T-cell (primary cell): ENCODE measurements around the gene SRRM1. TPM values are rescaled to one million over a fixed set of nuclear protein-coding genes. Genes with fewer than 3 reads are reported as not detected.
"Not testable (repeated sequence)": the region's sequence is repeated elsewhere in the genome, so short reads cannot be mapped to it uniquely, and the experiment has no call there.

ENCODE experiments used
- ATAC-seq, 4 experiments: fragments of 200-7000 bp in 3 of 4; fragments of 150-1000 bp in 1 of 4; cut with Tn5 transposase; replicated peaks in 1 of 4; 1 replicate in 3 of 4; 2 replicates in 1 of 4; pipeline ENCODE4 v1.10.0; 2021; ENCODE audit warnings: moderate library complexity in 3 of 4, mild to moderate bottlenecking in 2 of 4, moderate number of reproducible peaks in 1 of 4
- CTCF ChIA-PET, 2 donors: fragments of 300-600 bp; sonication (Branson Sonifier 250); formaldehyde crosslinking; loops; one replicate each; lab custom pipeline; 2022; ENCODE audit warnings: antibody characterized with exemption in 2 of 2; lab: Charles Lee
- POLR2A ChIA-PET, 2 donors: fragments of 300-600 bp; sonication (Branson Sonifier 250); formaldehyde crosslinking; loops; one replicate each; lab custom pipeline; 2022; ENCODE audit warnings: antibody characterized with exemption in 2 of 2; lab: Charles Lee
- DNase-seq, 35 experiments: peaks; one replicate each; pipeline versions ENCODE4 v3.0.0 to v3.0.0-alpha.2; 2013 to 2023
- H3K27ac ChIP-seq: one replicate; pipeline ENCODE4 v1.5.1; 2013; ENCODE audit warnings: low read length
- H3K27me3 ChIP-seq, 2 experiments: replicated peaks in 1 of 2; 1 replicate in 1 of 2; 2 replicates in 1 of 2; pipeline versions ENCODE4 v1.6.1 to v1.7.0; 2013; ENCODE audit warnings: low read length in 1 of 2, mixed read lengths in 1 of 2; ENCODE audit not compliant: control insufficient read depth in 2 of 2, insufficient read depth in 2 of 2; ENCODE audit errors: extremely low read depth in 1 of 2
- H3K36me3 ChIP-seq, 2 donors: 1 replicate in 1 of 2; 2 replicates in 1 of 2; pipeline versions ENCODE4 v1.6.1 to v1.7.0; 2013; ENCODE audit warnings: low read length in 1 of 2; ENCODE audit not compliant: control insufficient read depth in 2 of 2, insufficient read depth in 1 of 2; ENCODE audit errors: extremely low read depth in 1 of 2
- H3K4me1 ChIP-seq, 2 experiments: 1 replicate in 1 of 2; 2 replicates in 1 of 2; pipeline versions ENCODE4 v1.6.1 to v1.7.0; 2013; ENCODE audit warnings: low read length in 2 of 2, mixed read lengths in 1 of 2; ENCODE audit not compliant: insufficient read depth in 2 of 2, control insufficient read depth in 1 of 2; ENCODE audit errors: extremely low read depth in 1 of 2
- H3K4me3 ChIP-seq, 2 donors: 1 replicate in 1 of 2; 2 replicates in 1 of 2; pipeline versions ENCODE4 v1.5.1 to v1.7.0; 2013; ENCODE audit warnings: mild to moderate bottlenecking in 2 of 2, low read length in 1 of 2, moderate library complexity in 1 of 2; ENCODE audit not compliant: control insufficient read depth in 1 of 2; ENCODE audit errors: extremely low read depth in 1 of 2
- H3K9me3 ChIP-seq: 2 replicates; pipeline ENCODE4 v1.7.0; 2013
- H3K27ac Mint-ChIP-seq, 2 donors: one replicate each; pipeline ENCODE4 v1.8.0; 2020 to 2021; ENCODE audit warnings: mild to moderate bottlenecking in 2 of 2, mixed read lengths in 2 of 2
- H3K27me3 Mint-ChIP-seq, 2 donors: one replicate each; pipeline ENCODE4 v1.8.0; 2021 to 2022; ENCODE audit warnings: mixed read lengths in 2 of 2
- H3K36me3 Mint-ChIP-seq: one replicate; pipeline ENCODE4 v1.8.0; 2021; ENCODE audit warnings: mixed read lengths
- H3K4me1 Mint-ChIP-seq, 3 donors: one replicate each; pipeline ENCODE4 v1.8.0; 2020 to 2022; ENCODE audit warnings: mixed read lengths in 3 of 3, mild to moderate bottlenecking in 1 of 3
- H3K4me3 Mint-ChIP-seq, 3 donors: one replicate each; pipeline ENCODE4 v1.8.0; 2020 to 2022; ENCODE audit warnings: mild to moderate bottlenecking in 3 of 3, mixed read lengths in 3 of 3, moderate library complexity in 3 of 3
- H3K9me3 Mint-ChIP-seq, 3 donors: one replicate each; pipeline ENCODE4 v1.8.0; 2020 to 2022; ENCODE audit warnings: mixed read lengths in 3 of 3
- WGBS: methylation state at CpG from one replicate; pipeline ENCODE4 v1.1.5; 2013; ENCODE audit warnings: missing lambda C conversion rate; ENCODE audit not compliant: insufficient coverage; 5-methylcytosine and 5-hydroxymethylcytosine counted together
- total RNA-seq, 35 experiments: library from RNA in 6 of 35; stranded (reverse) in 6 of 35; fragments of 120-200 nt in 1 of 35; gene quantifications; one replicate each; pipeline versions ENCODE4 v1.2.1 to v1.2.4 and lab custom pipeline; 2013 to 2026

SRRM1 gene
- total RNA-seq, 5 donors from 2014 or later (not counting 1 experiment from before 2014, with no cell fraction given), result 158 to 303 (median 181) TPM

DNA sequence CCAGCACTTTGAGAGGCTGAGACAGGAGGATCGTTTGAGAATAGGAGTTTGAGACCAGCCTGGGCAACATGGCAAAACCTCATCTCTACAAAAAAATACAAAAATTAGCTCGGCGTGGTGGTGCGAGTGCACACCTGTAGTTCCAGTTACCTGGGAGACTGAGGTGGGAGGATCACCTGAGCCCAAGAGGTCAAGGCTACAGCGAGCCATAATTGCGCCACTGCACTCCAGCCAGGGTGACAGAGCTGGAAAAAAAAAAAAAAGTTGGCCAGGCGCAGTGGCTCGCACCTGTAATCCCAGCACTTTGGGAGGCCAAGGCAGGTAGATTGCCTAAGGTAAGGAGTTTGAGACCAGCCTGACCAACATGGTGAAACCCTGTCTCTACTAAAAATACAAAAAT lies 55.2 kb downstream of the SRRM1 start:
- H3K4me3 ChIP-seq, DNase-seq, ATAC-seq, H3K27ac ChIP-seq, H3K4me3 Mint-ChIP-seq, H3K27ac Mint-ChIP-seq, H3K36me3 ChIP-seq, H3K36me3 Mint-ChIP-seq, H3K27me3 Mint-ChIP-seq, H3K9me3 Mint-ChIP-seq, H3K9me3 ChIP-seq, POLR2A ChIA-PET: not testable (repeated sequence)
- CTCF ChIA-PET, result interaction anchor here in 1 of 2 donors (0.6 to 1.1 kb wide), 4 partner anchors 9 to 137 kb away, joined by 3 to 6 read pairs (median 4); no protein-coding TSS in a partner anchor
- WGBS, result 88% methylated on average over 3 of the region's 8 CpGs
- Histone ChIP-seq H3K27me3 (peaks cover 0 to 27% of the 10 kb centered on the region in 2 experiments), H3K4me1 (peaks cover 0 to 13% of the 10 kb centered on the region in 2 experiments)
- H3K4me1 Mint-ChIP-seq, result peaks cover 0 to 18% (median 3%) of the 10 kb centered on the region in 3 donors

DNA sequence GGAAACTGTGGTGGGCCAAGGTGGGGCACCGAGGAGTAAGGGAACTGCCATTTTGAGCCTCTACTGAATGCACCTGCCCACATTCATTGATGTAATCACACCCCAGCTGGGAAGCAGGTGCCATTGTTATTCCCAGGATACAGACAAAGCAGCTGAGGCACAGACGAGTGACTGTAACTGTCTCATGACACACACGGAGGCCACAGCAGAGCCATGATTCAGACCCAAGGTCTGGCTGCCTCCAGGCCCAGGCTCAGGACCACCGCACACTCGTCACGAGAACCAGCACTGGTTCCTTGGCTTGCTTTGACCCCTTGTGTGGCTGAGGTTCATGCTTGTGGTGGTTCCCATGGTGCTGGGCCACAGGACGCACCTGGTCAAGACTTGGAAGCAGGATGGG lies 56.5 kb downstream of the SRRM1 start:
- WGBS, result 84% methylated on average over 7 of the region's 7 CpGs
- Histone ChIP-seq H3K4me1 (peaks cover 0 to 11% of the 10 kb centered on the region in 2 experiments), H3K9me3 (no peaks in the 10 kb centered on the region), H3K27me3 (peaks cover 0 to 27% of the 10 kb centered on the region in 2 experiments), H3K27ac (no peak overlapping the region), H3K36me3 (no peaks in the 10 kb centered on the region), H3K4me3 (no peak overlapping the region)
- Mint-ChIP-seq H3K4me1 (peaks cover 0 to 10% (median 1%) of the 10 kb centered on the region in 3 donors), H3K27ac (no peak overlapping the region), H3K27me3 (peaks cover 0 to 9% of the 10 kb centered on the region in 2 donors), H3K9me3 (no peaks in the 10 kb centered on the region), H3K36me3 (no peaks in the 10 kb centered on the region), H3K4me3 (no peak overlapping the region)
- ATAC-seq (no peak), DNase-seq (no peak)
- POLR2A ChIA-PET, result interaction anchor here in 1 of 2 donors (0.6 kb wide), 1 partner anchor 126 kb away, joined by 3 read pairs; no protein-coding TSS in a partner anchor
- CTCF ChIA-PET, result interaction anchor here in 1 of 2 donors (0.6 kb wide), 1 partner anchor 45 kb away, joined by 3 read pairs; no protein-coding TSS in a partner anchor

DNA sequence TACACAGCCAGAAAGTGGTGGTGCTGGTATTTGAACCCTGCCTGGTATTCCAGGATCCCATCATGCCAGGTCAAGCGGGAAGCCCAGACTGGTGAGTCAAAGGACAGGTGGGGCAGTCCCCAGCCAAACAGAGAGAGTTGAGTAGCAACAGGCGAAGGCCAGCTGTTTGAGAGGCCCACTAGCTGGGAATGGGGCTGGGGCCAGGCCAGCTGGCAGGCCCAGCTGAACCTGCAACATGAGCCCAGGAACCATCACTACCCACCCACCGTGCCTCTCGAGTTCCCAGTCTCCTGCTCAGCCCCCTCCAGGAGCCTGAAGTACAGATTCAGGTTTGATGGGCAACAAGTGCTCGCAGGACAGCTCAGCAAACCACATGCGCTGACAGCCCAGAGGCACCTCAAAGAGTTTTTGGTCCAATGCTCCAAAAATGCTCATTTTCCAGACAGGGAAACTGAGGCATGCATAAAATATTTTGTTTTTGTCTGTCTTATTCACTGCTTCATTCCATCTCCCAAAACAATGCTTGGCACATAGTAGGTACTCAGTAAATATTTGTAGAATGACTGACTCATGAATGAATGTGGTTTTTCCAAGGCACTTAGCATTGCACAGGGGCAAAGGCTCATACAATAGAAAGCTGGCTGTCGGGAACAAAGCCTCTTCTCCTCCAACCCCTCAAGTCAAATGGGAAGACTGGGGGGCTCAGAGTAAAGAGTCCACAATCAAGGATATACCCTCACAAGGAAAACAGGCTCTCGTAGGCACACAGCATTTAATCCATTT lies 59.6 kb downstream of the SRRM1 start:
- Mint-ChIP-seq H3K4me1 (peaks cover 8 to 12% (median 8%) of the 10 kb centered on the region in 3 donors), H3K36me3 (no peaks in the 10 kb centered on the region), H3K9me3 (no peaks in the 10 kb centered on the region), H3K27ac (no peak overlapping the region), H3K4me3 (no peak overlapping the region), H3K27me3 (peaks cover 0 to 9% of the 10 kb centered on the region in 2 donors)
- ChIA-PET CTCF (no interaction called here), POLR2A (no interaction called here)
- Histone ChIP-seq H3K9me3 (no peaks in the 10 kb centered on the region), H3K4me1 (peaks cover 0 to 4% of the 10 kb centered on the region in 2 experiments), H3K4me3 (no peak overlapping the region), H3K36me3 (no peaks in the 10 kb centered on the region), H3K27ac (no peak overlapping the region), H3K27me3 (peaks cover 0 to 24% of the 10 kb centered on the region in 2 experiments)
- 93% methylated on average over 6 of the region's 8 CpGs for WGBS
- no peak for DNase-seq
- ATAC-seq, result no peak

DNA sequence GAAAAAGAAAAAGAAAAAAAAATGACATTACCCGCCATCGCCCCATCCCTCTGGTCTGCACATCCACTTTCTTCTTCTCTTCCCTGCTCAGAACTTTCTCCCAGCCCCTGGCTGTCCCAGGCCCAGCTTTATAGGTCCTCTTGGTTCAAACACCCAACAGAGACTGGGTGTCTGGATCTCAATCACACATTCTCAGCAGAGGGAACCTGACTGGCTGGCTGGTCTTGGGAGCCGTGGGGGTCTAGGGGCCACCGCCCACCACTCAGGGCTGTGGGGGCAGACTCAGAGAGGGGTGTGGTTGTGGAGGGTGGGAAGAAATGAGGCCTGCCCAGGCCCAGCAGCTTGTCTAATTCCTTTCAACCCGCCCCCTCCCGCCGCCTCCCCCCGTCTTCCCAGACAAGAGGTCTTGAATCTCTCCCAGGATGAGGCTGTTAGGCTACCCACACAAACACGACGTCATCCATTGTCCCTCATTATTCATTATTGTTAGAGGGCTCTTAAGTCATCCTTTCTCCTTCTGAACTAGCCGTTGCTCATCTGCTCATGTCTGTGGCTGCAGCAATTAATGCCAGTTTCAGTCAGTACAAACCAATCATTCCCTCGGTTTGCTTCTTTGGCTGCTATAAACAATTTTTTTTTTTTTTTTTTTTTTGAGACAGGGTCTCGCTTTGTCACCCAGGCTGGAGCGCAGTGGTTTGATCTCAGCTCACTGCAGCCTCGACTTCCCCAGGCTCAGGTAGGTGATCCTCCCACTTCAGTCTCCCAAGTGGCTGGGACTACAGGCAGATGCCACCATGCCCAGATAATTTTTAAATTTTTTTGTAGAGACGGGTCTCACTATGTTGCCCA lies 61.5 kb downstream of the SRRM1 start:
- no peak overlapping the region for H3K4me3 Mint-ChIP-seq
- H3K27me3 ChIP-seq, result peaks cover 0 to 16% of the 10 kb centered on the region in 2 experiments
- ATAC-seq, result no peak

DNA sequence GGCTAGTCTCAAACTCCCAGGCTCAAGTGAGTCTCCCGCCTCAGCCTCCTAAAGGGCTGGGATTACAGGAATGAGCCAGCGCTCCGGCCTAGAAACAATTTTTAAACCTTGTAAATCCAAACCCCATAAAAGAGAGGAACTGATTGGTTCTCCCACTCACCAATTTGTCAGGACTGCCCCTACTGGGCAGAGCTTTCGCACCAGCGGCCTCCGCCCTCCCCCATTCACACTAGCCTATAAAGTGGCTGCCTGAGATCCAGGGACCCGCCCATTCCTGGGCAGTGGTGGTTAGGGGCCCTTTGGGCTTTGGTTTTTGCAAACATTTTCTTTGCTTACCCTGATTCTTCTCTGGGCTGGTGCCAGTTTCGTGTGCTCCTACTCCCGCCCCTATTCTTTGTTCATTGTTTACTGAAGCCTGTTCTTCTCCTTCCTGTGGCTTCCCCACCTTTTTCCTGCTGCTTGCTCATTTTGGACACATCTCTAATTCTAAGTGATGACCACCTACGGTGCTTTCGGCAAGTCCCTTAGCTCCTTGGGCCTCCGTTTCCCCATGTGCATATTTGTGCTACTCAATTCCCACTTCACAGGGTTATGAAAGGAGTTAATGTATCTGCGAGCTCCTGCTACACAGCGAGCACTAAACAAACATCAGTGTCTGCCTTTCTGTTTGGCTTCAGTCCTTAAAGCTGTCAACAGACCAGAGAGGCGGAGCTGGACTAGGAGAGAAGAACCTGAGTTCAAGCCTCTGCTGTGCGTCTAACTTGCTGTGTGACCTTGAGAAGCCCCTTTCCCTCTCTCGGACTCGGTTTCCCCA lies 62.4 kb downstream of the SRRM1 start:
- peak overlapping the region; percentile 17 to 73 for H3K27ac Mint-ChIP-seq
- peaks cover 8 to 27% (median 19%) of the 10 kb centered on the region in 3 donors for H3K4me1 Mint-ChIP-seq
- peak overlapping the region in 2 of 3 donors; percentile 6 to 27 for H3K4me3 Mint-ChIP-seq
- Histone ChIP-seq H3K9me3 (no peaks in the 10 kb centered on the region), H3K27ac (no peak overlapping the region), H3K4me3 (peak overlapping the region in 1 of 2 donors; percentile 55), H3K36me3 (no peaks in the 10 kb centered on the region), H3K27me3 (peaks cover 0 to 9% of the 10 kb centered on the region in 2 experiments), H3K4me1 (peaks cover 0 to 7% of the 10 kb centered on the region in 2 experiments)
- H3K36me3 Mint-ChIP-seq, result no peaks in the 10 kb centered on the region
- H3K27me3 Mint-ChIP-seq, result no peaks in the 10 kb centered on the region
- peak in 14 of 35 experiments; percentile 4 to 33 (median 21) for DNase-seq
- ChIA-PET CTCF (interaction anchor here in 1 of 2 donors (0.6 kb wide), 1 partner anchor 497 kb away, joined by 3 read pairs; no protein-coding TSS in a partner anchor), POLR2A (no interaction called here)
- peak in 3 of 4 experiments; percentile 49 to 81 (median 60) for ATAC-seq
- 56% methylated on average over 8 of the region's 18 CpGs for WGBS
- H3K9me3 Mint-ChIP-seq, result no peaks in the 10 kb centered on the region

More for the DNA sequence above, 61.5 kb downstream of the SRRM1 start:
- Histone ChIP-seq H3K4me1 (peaks cover 0 to 7% of the 10 kb centered on the region in 2 experiments), H3K4me3 (peak overlapping the region in 1 of 2 donors; percentile 55), H3K27ac (no peak overlapping the region), H3K9me3 (no peaks in the 10 kb centered on the region), H3K36me3 (no peaks in the 10 kb centered on the region)
- ChIA-PET CTCF (interaction anchor here (0.6 to 0.7 kb wide), 2 partner anchors 35 to 498 kb away, joined by 3 read pairs; no protein-coding TSS in a partner anchor), POLR2A (interaction anchor here in 1 of 2 donors (0.6 to 0.7 kb wide), 2 partner anchors 7 to 196 kb away, joined by 3 to 12 read pairs; no protein-coding TSS in a partner anchor)
- peaks cover 0 to 2% of the 10 kb centered on the region in 2 donors for H3K27me3 Mint-ChIP-seq
- 86% methylated on average over 5 of the region's 16 CpGs for WGBS
- no peak for DNase-seq
- H3K27ac Mint-ChIP-seq, result no peak overlapping the region
- H3K9me3 Mint-ChIP-seq, result no peaks in the 10 kb centered on the region
- H3K36me3 Mint-ChIP-seq, result no peaks in the 10 kb centered on the region
- peaks cover 8 to 19% (median 12%) of the 10 kb centered on the region in 3 donors for H3K4me1 Mint-ChIP-seq
